GM18498 (cell line): ENCODE data around the gene GCGR.

ENCODE experiments used
- ATAC-seq: cut with Tn5 transposase; IDR thresholded peaks from one replicate; pipeline ENCODE4 v1.9.1; 2021; ENCODE audit warnings: mild to moderate bottlenecking, moderate library complexity; ENCODE audit not compliant: unreplicated experiment

The GCGR gene

GRCh38 chr17:81845881-81846742 is 42.2 kb downstream of the GCGR start:
- ATAC-seq: no peak

GRCh38 chr17:81846743-81847689 is 43.1 kb downstream of the GCGR start:
- ATAC-seq: no peak

- ATAC-seq: no peak
Measured at GRCh38 chr17:81849457-81849856, 45.5 kb downstream of the GCGR start.

- no peak for ATAC-seq
Measured at GRCh38 chr17:81851423-81851822, 47.5 kb downstream of the GCGR start.

GRCh38 chr17:81852237-81852636 is 48.3 kb downstream of the GCGR start:
- no peak for ATAC-seq

GRCh38 chr17:81854974-81855774 is 51.2 kb downstream of the GCGR start:
- no peak for ATAC-seq

- no peak for ATAC-seq
Measured at GRCh38 chr17:81858170-81858966, 54.4 kb downstream of the GCGR start.

- no peak for ATAC-seq
Measured at GRCh38 chr17:81858967-81859905, 55.3 kb downstream of the GCGR start.

- peak; percentile 7 for ATAC-seq
Measured at GRCh38 chr17:81859906-81860755, 56.2 kb downstream of the GCGR start, which contains the start of gene P4HB. Gene P4HB, minus strand, starts transcription at chr17:81860535. Its CDS starts 64 bp downstream, at chr17:81860471.

GRCh38 chr17:81860756-81861568 is 57.0 kb downstream of the GCGR start:
- ATAC-seq: peak; percentile 81

- no peak for ATAC-seq
Measured at GRCh38 chr17:81863123-81863675, 59.2 kb downstream of the GCGR start.
